Endothelial cell of umbilical vein (primary cell): ENCODE measurements around the gene PPY. TPM values are rescaled to one million over a fixed set of nuclear protein-coding genes. Genes with fewer than 3 reads are reported as not detected.
"Not testable (repeated sequence)": the region's sequence is repeated elsewhere in the genome, so short reads cannot be mapped to it uniquely, and the experiment has no call there.

ENCODE experiments used
- BruUV-seq: library from RNA; stranded (reverse); fragments of 400-500 nt; replicated peaks from 2 replicates; lab custom pipeline; 2021; lab: Mats Ljungman, UMichigan
- CTCF ChIA-PET: fragments of 300-600, 350-600 bp; sonication (Branson Sonifier 250); formaldehyde crosslinking; loops from one replicate; lab custom pipeline; 2021; ENCODE audit warnings: antibody characterized with exemption, inconsistent platforms; lab: Charles Lee
- POLR2A ChIA-PET: fragments of 300-600, 350-600 bp; sonication (Branson Sonifier 250); formaldehyde crosslinking; loops from one replicate; lab custom pipeline; 2021; ENCODE audit warnings: antibody characterized with exemption, inconsistent platforms; lab: Charles Lee
- DNase-seq: peaks from one replicate; pipeline ENCODE4 v3.0.0-alpha.2; 2011; ENCODE audit warnings: low read depth, low spot score
- FAIRE-seq: peaks from 2 replicates; lab custom pipeline; 2011; peaks lifted over from hg19 to GRCh38; lab: Jason Lieb, UNC
- H2AFZ ChIP-seq: 2 replicates; pipeline ENCODE4 v1.6.0; 2012; ENCODE audit warnings: low read depth, low read length, control low read depth, inconsistent platforms
- H3K27ac ChIP-seq: 2 replicates; pipeline ENCODE4 v1.5.1; 2011; ENCODE audit warnings: low read depth, mild to moderate bottlenecking, control low read depth, low read length, moderate library complexity; ENCODE audit not compliant: insufficient read depth
- H3K27me3 ChIP-seq, 2 experiments: 2 replicates each; pipeline versions ENCODE4 v1.6.0 to v1.6.1; 2011; ENCODE audit warnings: low read length in 2 of 2, mixed read lengths in 1 of 2; ENCODE audit not compliant: control insufficient read depth in 2 of 2, insufficient read depth in 2 of 2
- H3K36me3 ChIP-seq, 2 experiments: 2 replicates in 1 of 2; 3 replicates in 1 of 2; pipeline ENCODE4 v1.5.1; 2011; ENCODE audit warnings: low read length in 2 of 2, mild to moderate bottlenecking in 1 of 2, moderate library complexity in 1 of 2; ENCODE audit not compliant: control insufficient read depth in 2 of 2, insufficient read depth in 2 of 2; ENCODE audit errors: extremely low read depth in 1 of 2
- H3K4me1 ChIP-seq: 3 replicates; pipeline ENCODE4 v1.5.1; 2011; ENCODE audit warnings: mild to moderate bottlenecking, low read length; ENCODE audit not compliant: control insufficient read depth, insufficient read depth; ENCODE audit errors: extremely low read depth
- H3K4me2 ChIP-seq: 2 replicates; pipeline ENCODE4 v1.6.1; 2011; ENCODE audit warnings: low read length, control low read depth, mixed read lengths; ENCODE audit not compliant: insufficient read depth
- H3K4me3 ChIP-seq, 3 experiments: fragments of 200-600 bp in 1 of 3; sonication (generic), shearing (Covaris generic) in 1 of 3; replicated peaks in 1 of 3; 2 replicates each; pipeline ENCODE4 v1.5.1; 2011 to 2016; ENCODE audit warnings: control low read depth in 3 of 3, low read length in 3 of 3, mild to moderate bottlenecking in 2 of 3, inconsistent platforms in 1 of 3, low read depth in 1 of 3, moderate library complexity in 1 of 3; ENCODE audit not compliant: insufficient read depth in 1 of 3
- H3K79me2 ChIP-seq: 2 replicates; pipeline ENCODE4 v1.6.0; 2012; ENCODE audit warnings: low read length, inconsistent platforms; ENCODE audit not compliant: control insufficient read depth, insufficient read depth
- H3K9ac ChIP-seq: replicated peaks from 2 replicates; pipeline ENCODE3; 2011; ENCODE audit warnings: low read length, control low read depth; ENCODE audit not compliant: insufficient read depth; ENCODE audit errors: extremely low read depth
- H3K9me1 ChIP-seq: replicated peaks from 3 replicates; pipeline ENCODE4 v1.6.0; 2011; ENCODE audit warnings: mild to moderate bottlenecking, low read length; ENCODE audit not compliant: control insufficient read depth, insufficient read depth; ENCODE audit errors: extremely low read depth
- H3K9me3 ChIP-seq: replicated peaks from 2 replicates; pipeline ENCODE4 v1.5.1; 2012; ENCODE audit warnings: low read length, inconsistent platforms; ENCODE audit not compliant: control insufficient read depth, insufficient read depth
- H4K20me1 ChIP-seq: replicated peaks from 2 replicates; pipeline ENCODE3; 2011; ENCODE audit warnings: mild to moderate bottlenecking, low read length; ENCODE audit not compliant: control insufficient read depth, insufficient read depth; ENCODE audit errors: extremely low read depth
- EZH2 ChIP-seq: IDR thresholded peaks from 2 replicates; pipeline ENCODE4 v1.6.1; 2012; ENCODE audit warnings: borderline replicate concordance, low read depth, mild to moderate bottlenecking, moderate library complexity, low read length, inconsistent platforms; ENCODE audit not compliant: severe bottlenecking
- FOS ChIP-seq: IDR thresholded peaks from 2 replicates; pipeline ENCODE4 v1.6.1; 2011; ENCODE audit warnings: mild to moderate bottlenecking, low read length, moderate library complexity, borderline replicate concordance; ENCODE audit not compliant: insufficient read depth
- GATA2 ChIP-seq: IDR thresholded peaks from 2 replicates; pipeline ENCODE4 v1.7.0; 2011; ENCODE audit warnings: low read depth, mild to moderate bottlenecking, moderate library complexity, mixed read lengths, low read length; ENCODE audit not compliant: insufficient read length, insufficient read depth
- JUN ChIP-seq: IDR thresholded peaks from 2 replicates; pipeline ENCODE4 v1.6.1; 2011; ENCODE audit warnings: borderline replicate concordance, low read depth; ENCODE audit not compliant: insufficient read length, insufficient read depth
- MYC ChIP-seq: IDR thresholded peaks from one replicate; pipeline ENCODE4 v1.6.1; 2011; ENCODE audit warnings: mild to moderate bottlenecking, low read depth, low read length
- POLR2A ChIP-seq: IDR thresholded peaks from 2 replicates; pipeline ENCODE4 v1.6.1; 2012; ENCODE audit warnings: low read depth, mild to moderate bottlenecking, control low read depth, low read length
- POLR2AphosphoS5 ChIP-seq: IDR thresholded peaks from 2 replicates; pipeline ENCODE4 v1.6.1; 2012; ENCODE audit warnings: low read depth, mild to moderate bottlenecking, control low read depth, low read length, moderate library complexity; ENCODE audit not compliant: insufficient read depth
- dilution Hi-C: fragments of 300-500 bp; cut with MboI; formaldehyde crosslinking; loops from one replicate; pipeline ENCODE4 v1.15.0; 2019; ENCODE audit warnings: low sequenced_read_pairs; ENCODE audit not compliant: extremely low pct_ligation_motif_present
- intact Hi-C: fragments of 100-400 bp; cut with micrococcal nuclease; formaldehyde crosslinking; loops from one replicate; pipeline ENCODE4 v1.10.0; 2022
- polyA plus RNA-seq, 4 experiments: library from polyadenylated mRNA; depleted of rRNA in 3 of 4; stranded (reverse) in 3 of 4; unstranded in 1 of 4; fragments of >200 nt; gene quantifications; 2 replicates each; pipeline versions ENCODE4 v1.2.1 to v1.2.3, GENCODE V29; 2011 to 2012; ENCODE audit warnings: missing spikeins in 1 of 4
- total RNA-seq: library from RNA; stranded (reverse); gene quantifications from 2 replicates; pipeline ENCODE4 v1.2.3, GENCODE V29; 2021
- TF ChIP-seq, protein P1 (sequence below), 2 donors: IDR thresholded peaks; 1 replicate in 1 of 2; 2 replicates in 1 of 2; pipeline ENCODE4 v1.5.1; 2011; ENCODE audit warnings: low read length in 2 of 2, mild to moderate bottlenecking in 2 of 2, moderate library complexity in 2 of 2, control low read depth in 1 of 2, inconsistent platforms in 1 of 2, low read depth in 1 of 2; ENCODE audit not compliant: insufficient read depth in 1 of 2; ENCODE audit errors: extremely low read depth in 1 of 2
- TF ChIP-seq, protein P2 (sequence below): IDR thresholded peaks from 2 replicates; pipeline ENCODE4 v1.6.1; 2011; ENCODE audit not compliant: insufficient read depth, insufficient read length

PPY gene
- total and polyA plus RNA-seq, 2 donors (not counting 3 experiments of a cell fraction or from before 2014, with no cell fraction given), result not detected

DNA sequence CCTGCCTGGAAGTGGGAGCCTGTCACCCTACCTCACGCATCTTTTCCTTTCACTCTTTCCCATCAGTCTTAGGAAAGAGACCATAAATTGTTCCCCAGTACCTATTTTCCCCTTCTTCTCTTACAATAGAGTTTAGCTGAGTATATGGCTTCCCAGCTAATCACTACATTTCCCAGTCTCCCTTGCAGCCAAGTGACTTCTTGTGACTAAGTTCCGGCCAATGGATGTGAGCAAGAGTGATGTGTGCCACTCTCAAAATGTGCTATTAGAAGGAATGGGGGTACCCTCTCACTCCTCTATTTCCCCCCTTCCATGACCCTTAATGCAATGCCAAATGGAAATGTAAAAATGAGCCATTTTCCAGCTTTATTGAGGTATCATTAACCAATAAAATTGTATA, 19.7 kb upstream of the PPY start:
- TF ChIP-seq MYC, result no peak
- TF ChIP-seq, protein P1, sequence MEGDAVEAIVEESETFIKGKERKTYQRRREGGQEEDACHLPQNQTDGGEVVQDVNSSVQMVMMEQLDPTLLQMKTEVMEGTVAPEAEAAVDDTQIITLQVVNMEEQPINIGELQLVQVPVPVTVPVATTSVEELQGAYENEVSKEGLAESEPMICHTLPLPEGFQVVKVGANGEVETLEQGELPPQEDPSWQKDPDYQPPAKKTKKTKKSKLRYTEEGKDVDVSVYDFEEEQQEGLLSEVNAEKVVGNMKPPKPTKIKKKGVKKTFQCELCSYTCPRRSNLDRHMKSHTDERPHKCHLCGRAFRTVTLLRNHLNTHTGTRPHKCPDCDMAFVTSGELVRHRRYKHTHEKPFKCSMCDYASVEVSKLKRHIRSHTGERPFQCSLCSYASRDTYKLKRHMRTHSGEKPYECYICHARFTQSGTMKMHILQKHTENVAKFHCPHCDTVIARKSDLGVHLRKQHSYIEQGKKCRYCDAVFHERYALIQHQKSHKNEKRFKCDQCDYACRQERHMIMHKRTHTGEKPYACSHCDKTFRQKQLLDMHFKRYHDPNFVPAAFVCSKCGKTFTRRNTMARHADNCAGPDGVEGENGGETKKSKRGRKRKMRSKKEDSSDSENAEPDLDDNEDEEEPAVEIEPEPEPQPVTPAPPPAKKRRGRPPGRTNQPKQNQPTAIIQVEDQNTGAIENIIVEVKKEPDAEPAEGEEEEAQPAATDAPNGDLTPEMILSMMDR (IDR thresholded peaks at IDR 0.05; ENCODE audit: extremely low read depth in 1 of 2, insufficient read depth in 1 of 2, low read depth in 1 of 2, low read length in 2 of 2), result no peak
- no peak for TF ChIP-seq JUN
- no peak for TF ChIP-seq POLR2AphosphoS5
- TF ChIP-seq, protein P2, sequence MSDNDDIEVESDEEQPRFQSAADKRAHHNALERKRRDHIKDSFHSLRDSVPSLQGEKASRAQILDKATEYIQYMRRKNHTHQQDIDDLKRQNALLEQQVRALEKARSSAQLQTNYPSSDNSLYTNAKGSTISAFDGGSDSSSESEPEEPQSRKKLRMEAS, result no peak
- no peak for TF ChIP-seq GATA2
- TF ChIP-seq POLR2A, result no peak
- no peak for TF ChIP-seq FOS
- TF ChIP-seq EZH2, result no peak
- no TSS peak for BruUV-seq
- FAIRE-seq (no peak), DNase-seq (no peak)
- Histone ChIP-seq H3K9me1 (no peaks in the 10 kb centered on the region), H3K4me1 (no peaks in the 10 kb centered on the region), H4K20me1 (no peaks in the 10 kb centered on the region), H3K36me3 (no peaks in the 10 kb centered on the region), H2AFZ (no peak overlapping the region), H3K27ac (no peak overlapping the region), H3K79me2 (no peaks in the 10 kb centered on the region), H3K9ac (no peak overlapping the region), H3K27me3 (peaks cover 3 to 8% of the 10 kb centered on the region in 2 experiments), H3K4me3 (no peak overlapping the region), H3K4me2 (no peak overlapping the region), H3K9me3 (no peaks in the 10 kb centered on the region)
- intact Hi-C loops (no loop called here), dilution Hi-C loops (no loop called here)
- ChIA-PET CTCF (interaction anchor here (1.5 to 2.0 kb wide), 3 partner anchors 18 to 79 kb away, joined by 3 to 12 read pairs (median 8); no protein-coding TSS in a partner anchor), POLR2A (no interaction called here)

DNA sequence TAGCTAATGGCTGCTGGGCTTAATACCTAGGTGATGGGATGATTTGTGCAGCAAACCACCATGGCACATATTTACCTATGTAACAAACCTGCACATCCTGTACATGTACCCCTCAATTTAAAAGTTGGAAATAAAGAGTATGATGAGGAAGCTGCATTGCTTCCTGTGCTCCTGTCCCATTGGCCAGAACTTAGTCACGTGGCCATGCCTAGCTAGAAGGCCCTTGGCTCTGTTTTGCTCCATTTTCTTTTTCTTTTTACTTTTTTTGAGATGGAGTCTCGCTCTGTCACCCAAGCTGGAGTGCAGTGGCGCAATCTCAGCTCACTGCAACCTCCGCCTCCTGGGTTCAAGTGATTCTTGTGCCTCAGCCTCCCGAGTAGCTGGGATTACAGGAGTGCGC, 19.0 kb upstream of the PPY start:
- H4K20me1 ChIP-seq, H3K27me3 ChIP-seq, H3K9ac ChIP-seq, intact Hi-C loops, H3K4me3 ChIP-seq, H3K9me1 ChIP-seq, DNase-seq, FAIRE-seq, dilution Hi-C loops, H2AFZ ChIP-seq, H3K79me2 ChIP-seq, H3K4me1 ChIP-seq, BruUV-seq, H3K36me3 ChIP-seq, H3K9me3 ChIP-seq, H3K27ac ChIP-seq, H3K4me2 ChIP-seq: not testable (repeated sequence)
- POLR2A ChIA-PET, result interaction anchor here (0.7 kb wide), 1 partner anchor 51 kb away, joined by 3 read pairs; no protein-coding TSS in a partner anchor
- CTCF ChIA-PET, result interaction anchor here (0.7 to 1.8 kb wide), 3 partner anchors 18 to 619 kb away, joined by 3 to 12 read pairs (median 3); no protein-coding TSS in a partner anchor
